ENCODE data around the gene PGAM4.
"Not testable (repeated sequence)": the region's sequence is repeated elsewhere in the genome, so short reads cannot be mapped to it uniquely, and the experiment has no call there.

The PGAM4 gene

DNA sequence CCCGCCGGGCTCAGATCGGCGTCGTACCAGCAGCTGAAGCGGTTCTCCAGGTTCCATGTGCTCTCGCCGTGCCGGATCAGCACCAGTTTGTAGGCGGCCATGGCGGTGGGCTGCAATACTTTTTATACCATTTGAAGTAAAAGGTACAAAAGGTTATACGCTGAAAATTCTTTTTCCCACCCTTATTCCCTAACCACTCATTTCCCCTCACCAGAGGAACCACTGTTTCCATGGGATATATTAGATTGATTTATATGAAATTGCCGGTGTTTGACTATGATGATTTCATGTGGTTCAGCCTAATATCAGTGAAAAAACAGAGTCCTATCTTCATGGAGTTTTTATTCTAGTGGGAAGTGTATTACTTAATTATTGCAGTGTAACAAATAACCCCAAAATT lies at the start of gene PGAM4:
Gene PGAM4, minus strand, starts transcription at position 101 of the 400 bp plus-strand sequence. Its CDS starts 0 bp downstream, at position 101.
- DNase-seq: no peak

DNA sequence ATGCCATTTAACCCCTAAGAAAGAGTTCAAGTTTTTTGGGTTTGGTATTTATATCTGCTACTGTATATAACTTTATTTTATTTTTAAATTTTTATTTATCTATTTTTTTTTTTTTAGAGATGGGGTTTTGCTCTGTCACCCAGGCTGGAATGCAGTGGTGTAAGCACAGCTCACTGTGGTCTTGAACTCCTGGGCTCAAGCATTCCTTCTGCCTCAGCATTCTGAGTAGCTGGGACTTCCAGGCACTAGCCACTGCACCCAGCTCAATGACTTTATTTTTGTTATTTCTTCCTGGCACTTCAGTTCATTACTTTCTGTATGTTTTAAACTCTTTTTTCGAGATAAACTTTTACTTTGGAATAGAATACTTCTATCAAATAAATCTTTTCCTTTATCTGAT lies 42.4 kb upstream of the PGAM4 start:
- DNase-seq: no peak

DNA sequence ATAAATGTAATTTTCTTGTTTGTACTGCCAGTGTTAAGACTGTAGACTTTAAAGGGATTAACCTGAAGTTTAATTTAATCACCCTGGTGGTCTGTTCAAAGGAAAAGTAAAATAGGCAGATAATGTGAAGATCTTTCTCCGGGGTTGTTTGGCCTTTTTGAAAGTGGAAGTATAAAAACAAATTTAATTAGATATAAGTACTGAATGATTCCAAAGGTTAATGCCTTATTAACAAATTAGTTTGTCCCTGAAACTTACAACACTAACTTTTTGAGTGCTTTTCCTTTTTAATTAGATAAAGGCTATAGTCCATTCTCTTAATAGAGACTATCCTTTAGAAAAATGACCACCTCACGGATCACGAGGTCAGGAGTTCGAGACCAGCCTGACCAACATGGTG lies 10.4 kb upstream of the PGAM4 start:
- DNase-seq: no peak

DNA sequence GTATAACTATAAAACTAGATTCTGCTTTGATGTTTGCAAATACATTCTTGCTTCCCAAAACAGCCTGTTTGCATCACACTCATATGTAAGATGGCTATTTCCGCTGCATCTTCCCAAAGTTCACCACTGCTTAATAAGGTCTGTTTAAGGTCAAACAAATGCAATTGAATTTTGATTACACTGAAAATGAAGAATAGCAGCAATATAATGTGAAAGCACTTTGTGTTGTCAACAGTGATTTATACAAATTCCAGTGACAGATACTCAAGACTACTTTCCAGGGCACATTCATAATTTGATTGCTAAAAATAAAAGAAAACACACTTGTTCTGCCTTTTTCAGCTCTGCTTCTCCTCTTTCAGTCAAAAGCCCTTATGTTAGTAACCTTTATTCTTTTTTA lies 8.1 kb upstream of the PGAM4 start:
- DNase-seq: no peak

DNA sequence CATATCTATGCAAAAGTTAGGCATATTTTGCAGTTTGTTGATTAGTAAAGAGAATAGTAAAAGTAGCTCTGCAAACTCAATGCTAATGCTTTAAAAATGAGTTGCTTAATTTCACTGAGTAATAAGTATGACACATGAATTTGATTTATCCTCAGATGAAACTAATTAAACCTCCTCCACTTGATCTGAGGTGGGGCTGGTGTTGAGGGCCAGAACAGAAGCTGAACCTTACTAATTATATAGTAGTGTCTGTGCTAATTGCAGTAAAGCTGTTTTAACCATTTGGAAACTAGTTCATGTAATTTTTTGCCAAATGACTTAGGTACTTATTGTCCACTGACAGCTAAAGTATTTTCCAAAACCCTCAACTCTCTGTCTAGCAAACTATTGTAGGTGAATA lies 7.7 kb upstream of the PGAM4 start:
- DNase-seq: no peak

DNA sequence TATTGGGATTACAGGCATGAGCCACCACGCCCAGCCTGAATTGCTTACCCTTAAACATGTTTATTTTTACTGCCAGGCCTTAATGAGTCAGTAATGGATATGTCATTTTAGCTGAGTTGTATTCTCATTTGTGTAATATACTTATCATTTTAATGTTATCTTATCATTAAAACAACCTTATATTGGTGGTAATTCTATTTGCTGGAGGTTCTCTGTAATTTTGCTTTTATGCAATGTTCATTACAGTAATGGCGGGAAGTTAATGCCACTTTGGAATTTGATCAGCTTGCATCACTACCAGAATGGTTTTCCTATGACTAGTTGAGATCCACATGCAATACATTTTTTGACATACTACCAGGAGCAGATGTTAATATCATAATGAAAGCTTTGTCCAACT lies 6.3 kb upstream of the PGAM4 start:
- DNase-seq: no peak

DNA sequence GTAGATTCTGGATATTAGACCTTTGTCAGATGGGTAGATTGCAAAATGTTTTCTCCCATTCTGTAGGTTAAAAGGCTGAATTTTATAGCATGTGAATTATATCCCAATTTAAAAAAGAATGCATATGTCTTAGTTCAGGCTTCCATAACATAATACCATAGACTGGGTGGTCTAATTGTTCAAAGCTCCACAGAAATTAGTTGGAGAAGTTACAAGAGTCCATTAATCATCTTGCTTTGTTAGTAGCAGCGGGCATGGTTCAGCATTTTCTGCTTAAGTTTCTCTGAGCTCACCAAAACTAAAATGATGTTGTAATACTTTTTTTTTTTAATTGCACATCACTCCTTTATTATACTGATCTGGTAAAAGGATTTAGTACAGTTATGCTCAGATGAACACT lies 1.8 kb downstream of the PGAM4 start:
- no peak for DNase-seq

DNA sequence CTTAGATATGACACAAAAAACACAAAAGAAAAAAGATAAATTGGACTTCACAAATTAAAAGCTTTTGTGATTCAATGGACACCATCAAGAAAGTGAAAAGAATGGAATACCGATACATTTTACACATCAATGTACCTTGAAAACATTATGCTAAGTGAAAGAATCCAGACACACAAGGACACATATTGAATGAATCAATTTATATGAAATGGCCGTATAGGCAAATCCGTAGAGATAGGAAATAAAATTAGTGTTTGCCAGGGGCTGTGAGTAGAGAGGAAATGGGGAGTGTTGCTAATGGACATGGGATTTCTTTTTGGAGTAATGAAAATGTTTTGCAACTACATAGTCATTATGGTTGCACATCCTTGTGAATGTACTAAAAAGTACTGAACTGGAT lies 3.1 kb downstream of the PGAM4 start:
- no peak for DNase-seq

DNA sequence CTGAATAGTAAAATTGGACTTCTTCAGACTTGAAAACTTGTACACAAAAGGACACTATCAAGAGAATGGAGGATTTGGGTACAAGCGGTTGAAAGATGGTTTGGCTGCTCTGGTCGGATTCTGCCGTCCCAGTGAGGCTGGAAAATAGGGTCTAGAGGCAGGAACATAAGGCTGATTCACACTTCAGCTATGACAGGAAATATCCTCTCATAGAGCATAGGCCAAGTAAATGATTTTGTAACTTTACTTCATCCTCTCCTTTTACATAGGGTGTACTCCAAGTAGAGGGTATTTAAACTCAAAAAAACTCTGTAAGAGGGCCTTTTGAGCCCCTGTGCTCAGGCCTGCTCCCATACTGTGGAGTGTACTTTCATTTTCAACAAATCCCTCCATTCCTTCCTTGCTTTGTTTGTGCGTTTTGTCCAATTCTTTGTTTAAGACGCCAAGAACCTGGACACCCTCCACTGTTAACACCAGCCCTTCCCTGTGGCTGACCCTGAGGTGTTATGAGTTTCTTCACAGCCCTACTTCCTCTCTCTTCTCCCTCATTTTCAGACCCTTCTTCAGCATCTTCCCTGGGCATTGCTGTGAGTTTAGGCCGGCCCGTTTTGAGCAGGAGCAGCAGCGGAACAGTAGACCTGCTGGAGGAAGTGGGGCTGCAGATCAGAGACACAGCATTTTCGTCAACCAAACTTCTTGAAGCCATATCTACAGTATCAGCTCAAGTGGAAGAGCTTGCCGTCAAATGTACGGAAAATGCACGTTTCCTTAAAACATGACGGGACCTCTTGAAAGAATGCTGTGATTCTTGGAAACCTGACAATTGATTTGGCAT lies 7.2 kb downstream of the PGAM4 start:
- DNase-seq: no peak

DNA sequence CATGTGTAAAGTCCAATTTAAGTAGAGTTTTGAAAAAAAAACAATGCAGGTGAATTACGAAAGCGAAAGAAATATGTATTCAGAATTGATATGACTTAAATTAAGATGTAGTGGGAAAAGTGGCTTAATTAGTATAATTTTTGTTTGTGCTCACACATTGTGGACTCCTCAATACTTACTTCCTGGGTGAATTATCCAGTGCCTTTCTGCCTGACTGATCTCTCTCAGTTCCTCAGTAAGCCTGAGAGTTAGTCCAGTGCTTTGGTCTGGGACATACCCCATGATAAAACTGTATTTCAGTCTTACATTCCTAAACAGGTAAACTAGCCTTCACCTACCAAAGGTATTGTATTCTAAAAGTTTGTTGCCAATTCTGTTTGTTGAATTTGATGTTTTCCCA lies 8.4 kb downstream of the PGAM4 start:
- no peak for DNase-seq

DNA sequence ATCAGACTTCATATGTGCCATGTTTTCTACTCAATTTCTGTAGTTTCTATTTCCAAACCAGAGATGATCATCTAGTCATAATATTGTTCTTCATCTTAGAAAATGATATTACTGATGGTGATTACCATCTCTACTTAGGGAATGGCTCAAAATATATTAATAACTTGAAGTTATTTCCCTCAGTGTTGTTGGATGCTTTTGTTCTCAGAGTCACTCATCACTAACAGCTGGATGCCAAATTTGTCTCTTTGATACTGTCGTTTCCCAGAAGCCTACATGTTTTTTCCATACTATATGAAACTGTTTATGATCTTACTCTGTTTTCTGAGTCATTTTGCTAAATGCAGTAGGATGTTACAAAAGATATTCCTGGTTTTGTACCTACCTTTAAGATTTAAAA lies 8.9 kb downstream of the PGAM4 start:
- no peak for DNase-seq

DNA sequence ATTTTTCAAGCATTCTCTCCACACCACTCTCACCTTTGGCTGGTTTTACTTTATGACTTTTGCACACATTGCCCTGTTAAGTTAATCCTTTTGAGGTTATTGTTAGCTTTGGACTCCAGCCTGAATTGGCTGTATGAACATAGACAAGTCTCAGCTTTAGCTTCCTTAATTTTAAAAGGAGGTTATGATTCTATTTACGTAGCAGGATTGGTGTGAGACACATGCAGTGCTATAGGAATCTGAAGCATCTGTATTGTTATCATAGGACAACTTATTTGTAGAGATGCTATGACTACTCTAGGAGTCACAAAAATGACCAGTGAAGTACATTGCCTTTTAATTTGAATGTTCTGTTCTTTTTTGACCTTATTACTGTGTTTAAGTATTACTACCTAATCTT lies 15.7 kb downstream of the PGAM4 start:
- DNase-seq: no peak

DNA sequence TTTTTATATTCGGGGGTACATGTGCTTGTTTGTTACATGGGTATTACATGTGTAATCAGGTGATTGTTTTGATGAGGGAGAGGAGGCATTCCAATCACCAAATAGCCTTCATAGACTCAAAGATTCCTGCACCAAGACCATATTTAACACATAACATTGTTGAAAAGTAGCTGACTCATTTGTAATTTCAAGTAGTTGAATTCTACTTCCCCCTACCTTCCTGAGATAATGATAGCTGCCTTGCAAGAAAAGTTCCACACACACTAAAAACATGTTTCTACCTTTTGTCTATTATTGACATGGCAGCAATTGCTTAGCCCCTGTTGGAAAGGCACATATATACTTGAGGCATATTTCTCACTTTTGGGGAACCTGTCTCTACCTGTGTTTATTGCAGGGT lies 16.1 kb downstream of the PGAM4 start:
- DNase-seq: no peak

DNA sequence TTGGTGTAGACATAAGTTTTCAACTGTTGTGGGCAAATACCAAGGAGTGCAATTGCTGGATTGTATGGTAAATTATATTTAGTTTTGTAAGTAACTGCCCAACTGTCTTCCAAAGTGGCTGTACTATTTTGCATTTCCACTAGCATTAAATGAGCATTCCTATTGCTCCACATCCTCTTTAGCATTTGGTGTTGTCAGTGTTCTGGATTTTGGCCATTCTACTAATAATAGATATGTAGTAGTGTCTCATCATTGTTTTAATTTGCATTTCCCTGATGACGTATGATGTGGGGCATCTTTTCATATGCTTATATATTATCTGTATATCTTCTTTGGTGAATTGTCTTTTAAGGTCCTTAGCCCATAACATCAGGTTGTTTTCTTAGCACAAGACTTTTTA lies 17.3 kb downstream of the PGAM4 start:
- no peak for DNase-seq

DNA sequence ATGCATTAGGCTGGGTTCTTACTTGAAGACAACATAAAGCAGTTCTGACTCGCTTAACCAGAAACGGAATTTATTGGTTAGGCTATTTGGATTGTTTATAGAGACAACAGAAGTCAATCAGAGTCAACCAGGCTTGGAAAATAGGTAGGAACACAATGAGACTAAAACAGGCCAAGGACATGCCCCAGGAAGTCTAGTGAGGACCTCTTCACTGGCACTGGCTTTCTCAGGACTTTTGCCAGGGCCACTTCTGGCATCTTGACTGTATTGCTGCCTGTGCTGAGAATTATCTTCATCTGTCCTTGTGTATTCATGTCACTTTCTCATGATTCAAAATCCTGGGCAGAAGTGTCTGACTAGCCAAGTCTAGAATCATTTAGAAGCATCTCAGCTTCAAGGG lies 19.6 kb downstream of the PGAM4 start:
- no peak for DNase-seq

DNA sequence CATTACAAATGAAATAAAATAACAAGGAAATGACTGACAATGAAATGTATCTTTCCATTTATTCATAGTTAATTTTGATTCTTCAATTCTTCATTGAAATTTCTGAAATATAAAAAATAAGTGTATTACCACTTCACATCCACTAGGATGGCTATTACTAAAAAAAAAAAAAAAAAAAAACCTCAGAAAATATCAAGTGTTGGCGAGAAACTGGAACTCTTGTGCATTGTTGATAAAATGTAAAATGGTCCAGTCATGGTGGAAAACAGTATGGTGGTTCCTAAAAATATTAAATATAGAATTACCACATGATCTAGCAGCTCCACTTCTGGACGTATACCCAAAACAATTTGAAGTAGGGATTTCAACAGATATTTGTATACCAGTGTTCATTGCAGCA lies 22.9 kb downstream of the PGAM4 start:
- no peak for DNase-seq

DNA sequence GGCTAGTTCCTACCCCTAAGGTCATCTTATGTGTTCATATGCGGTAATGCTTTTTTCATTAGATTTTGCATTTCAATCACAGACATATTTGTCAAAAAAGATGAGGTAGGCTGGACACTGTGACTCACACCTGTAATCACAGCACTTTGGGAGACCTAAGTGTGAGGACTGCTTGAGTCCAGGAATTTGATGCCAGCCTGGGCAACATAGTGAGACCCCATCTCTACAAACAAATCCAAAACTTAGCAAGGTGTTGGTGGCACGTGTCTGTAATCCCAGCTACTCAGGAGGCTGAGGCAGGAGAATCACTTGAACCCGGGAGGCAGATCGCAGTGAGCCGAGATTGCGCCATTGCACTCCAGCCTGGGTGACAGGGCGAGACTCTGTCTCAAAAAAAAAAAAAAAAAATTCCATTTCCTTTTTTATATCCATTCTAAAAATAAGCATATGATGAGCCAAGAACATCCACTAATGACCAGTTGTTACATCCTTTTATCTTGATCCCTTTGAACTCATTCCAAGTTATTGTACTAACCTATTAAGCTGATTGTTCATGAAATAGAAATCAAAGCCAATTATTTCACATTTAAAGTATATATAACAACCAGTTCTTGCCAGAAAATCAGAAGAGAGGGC lies 23.4 kb downstream of the PGAM4 start:
- DNase-seq: no peak

DNA sequence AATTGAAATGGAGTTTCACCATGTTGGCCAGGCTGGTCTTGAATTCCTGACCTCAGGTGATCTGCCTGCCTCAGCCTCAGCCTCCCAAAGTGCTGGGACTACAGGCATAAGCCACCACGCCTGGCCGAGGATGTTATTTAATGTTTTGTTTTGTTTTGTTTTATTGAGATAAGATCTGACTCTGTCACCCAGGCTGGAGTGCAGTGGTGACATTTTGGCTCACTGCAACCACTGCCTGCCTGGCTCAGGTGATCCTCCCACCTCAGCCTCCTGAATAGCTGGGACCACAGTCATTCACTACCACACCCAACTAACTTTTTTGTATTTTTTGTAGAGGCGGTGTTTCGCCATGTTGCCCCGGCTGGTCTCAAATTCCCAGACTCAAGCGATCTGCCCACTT lies 24.4 kb downstream of the PGAM4 start:
- not testable (repeated sequence) for DNase-seq

DNA sequence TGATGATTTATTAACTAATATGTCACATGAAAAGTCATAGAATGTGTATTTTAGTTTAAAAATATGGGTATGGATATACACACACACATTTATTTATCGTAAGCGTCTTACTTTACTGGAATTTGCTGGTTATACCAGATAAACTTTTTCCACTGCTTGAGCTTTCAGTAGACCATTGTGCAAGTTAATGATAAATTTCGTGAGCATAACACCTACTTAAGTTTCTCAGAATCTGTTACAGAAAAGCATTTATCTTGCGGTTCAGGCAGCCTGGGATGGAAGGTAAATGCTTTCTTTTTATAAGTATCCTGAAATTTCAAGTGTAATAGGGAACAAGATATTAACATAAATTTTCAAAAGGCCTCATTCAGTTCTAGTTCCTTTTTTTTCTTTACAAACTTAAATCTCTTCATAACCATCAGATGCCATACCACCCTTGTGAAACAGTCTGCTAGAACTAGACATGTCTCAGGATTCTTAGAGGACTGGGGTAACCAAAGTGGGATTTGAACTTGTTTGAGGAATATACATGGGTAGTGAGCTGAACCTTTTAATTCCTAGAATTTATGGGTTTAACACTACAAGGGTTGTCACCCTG lies 31.3 kb downstream of the PGAM4 start:
- no peak for DNase-seq

DNA sequence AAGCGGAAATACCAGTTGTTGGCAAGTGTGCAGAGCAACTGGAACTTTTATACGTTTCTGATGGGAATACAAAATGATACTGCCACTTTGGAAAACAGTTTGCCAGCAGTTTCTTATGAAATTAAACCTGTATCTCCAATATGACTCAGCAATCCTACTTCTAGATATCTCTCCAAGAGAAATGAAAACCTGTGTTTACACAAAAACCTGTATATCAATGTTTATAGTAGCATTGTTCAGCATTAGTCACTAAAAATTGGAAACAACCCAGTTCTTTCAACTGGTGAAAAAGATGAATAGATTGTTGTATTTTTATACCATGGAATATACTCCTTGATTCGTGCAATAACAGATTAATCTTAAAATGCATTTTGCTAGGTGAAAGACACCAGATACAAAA lies 32.1 kb downstream of the PGAM4 start:
- no peak for DNase-seq

DNA sequence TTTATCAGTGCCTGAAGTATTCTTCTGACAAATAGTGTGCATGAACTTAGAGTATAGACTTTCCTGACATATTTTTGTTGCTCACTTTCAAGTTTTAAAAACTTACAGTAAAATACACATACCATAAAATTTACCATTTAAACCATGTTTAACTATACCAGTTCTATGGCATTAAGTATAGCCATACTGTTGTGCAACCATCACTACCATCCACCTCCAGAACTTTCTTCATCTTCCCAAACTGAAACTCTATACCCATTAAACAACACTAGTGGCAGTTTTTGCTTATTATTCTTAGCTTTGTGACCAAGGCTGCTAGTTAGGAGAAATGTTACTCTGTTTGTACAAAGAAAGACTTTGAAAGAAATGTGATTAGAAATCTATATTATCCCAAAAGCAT lies 33.1 kb downstream of the PGAM4 start:
- no peak for DNase-seq

DNA sequence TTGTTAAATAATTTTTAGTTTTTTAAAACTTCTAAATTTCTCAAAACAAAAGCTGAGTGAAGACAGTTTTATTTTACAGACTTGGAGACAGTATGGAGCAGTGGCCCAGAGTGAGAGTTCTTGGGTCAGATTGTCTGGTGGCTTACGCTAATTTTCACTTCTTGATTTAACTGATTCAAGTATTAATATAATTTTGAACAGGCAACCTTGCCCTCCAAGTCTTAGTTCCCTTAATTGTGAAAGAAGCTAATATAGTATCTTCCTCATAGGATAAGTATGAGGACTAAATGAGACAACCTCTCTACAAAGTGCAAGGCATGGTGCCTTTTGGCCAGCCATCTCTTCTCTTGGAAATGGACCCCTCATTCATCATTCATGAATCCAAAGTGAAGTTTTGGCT lies 33.6 kb downstream of the PGAM4 start:
- no peak for DNase-seq

DNA sequence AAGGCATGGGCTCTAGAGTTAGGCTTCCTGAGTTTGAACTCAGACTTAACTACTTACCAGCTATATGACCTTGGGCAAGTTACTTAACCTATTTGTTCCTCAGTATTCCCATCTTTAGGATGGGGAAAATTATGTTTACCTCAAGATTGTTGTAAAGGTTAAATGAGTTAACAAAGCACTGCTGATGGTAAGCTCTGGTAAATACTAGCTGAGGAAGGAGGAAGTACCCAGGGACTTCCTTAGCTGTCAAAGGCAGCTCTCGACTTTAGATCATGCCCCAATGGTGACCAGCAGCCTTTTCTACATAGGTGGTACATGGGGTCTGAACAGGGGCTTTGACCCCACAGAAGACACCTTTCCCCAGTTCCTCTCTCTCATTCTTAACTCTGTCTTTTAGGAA lies 38.9 kb downstream of the PGAM4 start:
- DNase-seq: no peak

DNA sequence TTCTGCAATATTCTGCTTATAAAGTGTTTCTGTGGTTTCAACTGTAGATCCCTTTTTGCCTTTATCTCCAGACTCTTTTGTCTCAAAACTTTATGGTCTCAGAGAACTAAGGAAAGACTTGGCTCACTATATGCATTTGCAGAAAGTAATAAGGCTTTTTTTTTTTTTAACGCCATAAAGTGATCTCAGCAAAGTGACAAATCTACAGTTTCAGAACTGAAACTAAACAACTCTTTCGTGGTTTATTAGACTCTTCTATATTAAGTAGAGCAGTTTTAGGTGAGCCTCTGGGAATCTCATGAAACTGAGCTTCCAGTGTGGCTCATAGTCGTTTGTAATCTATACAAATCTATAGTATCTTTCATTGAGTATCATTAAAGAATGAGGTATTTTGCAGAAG lies 43.7 kb downstream of the PGAM4 start:
- DNase-seq: no peak
